GM12878 (cell line): ENCODE data around the gene CTSF. TPM values are rescaled to one million over a fixed set of nuclear protein-coding genes. Genes with fewer than 3 reads are reported as not detected.

ENCODE experiments used
- BCL11A ChIP-seq: IDR thresholded peaks from 2 replicates; pipeline ENCODE4 v1.6.1; 2011; ENCODE audit warnings: low read depth, low read length
- DPF2 ChIP-seq: fragments of 450-650 bp; IDR thresholded peaks from 2 replicates; pipeline ENCODE4 v1.6.1; 2017; ENCODE audit warnings: mild to moderate bottlenecking
- EZH2 ChIP-seq: IDR thresholded peaks from 2 replicates; pipeline ENCODE4 v1.6.1; 2012; ENCODE audit warnings: low read depth, mild to moderate bottlenecking, control low read depth, inconsistent platforms, low read length, borderline replicate concordance; ENCODE audit not compliant: control insufficient read depth
- IRF4 ChIP-seq: IDR thresholded peaks from 2 replicates; pipeline ENCODE4 v1.6.1; 2011; ENCODE audit warnings: low read depth, low read length
- RCOR1 ChIP-seq: conservative IDR thresholded peaks from 2 replicates; pipeline ENCODE4 v1.6.1; 2012; ENCODE audit warnings: low read depth, low read length, improper control_type of control experiment
- RELA ChIP-seq: fragments of 450-650 bp; IDR thresholded peaks from 2 replicates; pipeline ENCODE4 v1.8.0; 2014; ENCODE audit warnings: borderline replicate concordance; ENCODE audit not compliant: partially characterized antibody
- SREBF1 ChIP-seq: IDR thresholded peaks from 2 replicates; pipeline ENCODE4 v1.6.1; 2012; ENCODE audit warnings: mild to moderate bottlenecking, low read length
- STAT1 ChIP-seq: fragments of 450-650 bp; conservative IDR thresholded peaks from 2 replicates; pipeline ENCODE4 v1.6.1; 2014; ENCODE audit warnings: antibody characterized with exemption, mild to moderate bottlenecking
- ZNF207 ChIP-seq: fragments of 450-650 bp; IDR thresholded peaks from 2 replicates; pipeline ENCODE4 v1.6.1; 2014; ENCODE audit warnings: antibody characterized with exemption, mild to moderate bottlenecking, borderline replicate concordance
- polyA plus RNA-seq, 11 experiments: library from polyadenylated mRNA; depleted of rRNA in 4 of 11; unstranded in 6 of 11; stranded (reverse) in 5 of 11; fragments of >200 nt; fragmentation: Nextera tagmentation in 4 of 11; fragmentation: Illumina TruSeq in 1 of 11; extraction: Ambion mirVana in 4 of 11; extraction: Trizol in 1 of 11; gene quantifications; 1 replicate in 1 of 11; 2 replicates in 10 of 11; pipeline versions ENCODE4 v1.2.1 to v1.2.3, GENCODE V29; 2011 to 2016; ENCODE audit warnings: inconsistent platforms in 2 of 11, missing spikeins in 2 of 11, low read depth in 1 of 11
- total RNA-seq, 4 experiments: library from RNA; depleted of rRNA in 3 of 4; stranded (reverse); fragments of >200 nt in 3 of 4; fragmentation: Illumina TruSeq in 1 of 4; extraction: Trizol in 1 of 4; gene quantifications; 2 replicates each; pipeline versions ENCODE4 v1.2.1 to v1.2.3, GENCODE V29; 2013 to 2021
- TF ChIP-seq, protein P1 (sequence below): fragments of 450-650 bp; IDR thresholded peaks from 2 replicates; pipeline ENCODE4 v1.6.1; 2017; ENCODE audit warnings: mild to moderate bottlenecking, moderate library complexity

Gene CTSF
- total and polyA plus RNA-seq, 10 of the 15 experiments (the other 5 are each of a cell fraction or from before 2014, with no cell fraction given), result 0.11 to 0.41 (median 0.26) TPM; not detected in 4

- TF ChIP-seq RCOR1 (no peak), RELA (no peak), EZH2 (no peak), BCL11A (no peak), SREBF1 (no peak), IRF4 (no peak), DPF2 (no peak), STAT1 (no peak), ZNF207 (no peak)
- TF ChIP-seq, protein P1, sequence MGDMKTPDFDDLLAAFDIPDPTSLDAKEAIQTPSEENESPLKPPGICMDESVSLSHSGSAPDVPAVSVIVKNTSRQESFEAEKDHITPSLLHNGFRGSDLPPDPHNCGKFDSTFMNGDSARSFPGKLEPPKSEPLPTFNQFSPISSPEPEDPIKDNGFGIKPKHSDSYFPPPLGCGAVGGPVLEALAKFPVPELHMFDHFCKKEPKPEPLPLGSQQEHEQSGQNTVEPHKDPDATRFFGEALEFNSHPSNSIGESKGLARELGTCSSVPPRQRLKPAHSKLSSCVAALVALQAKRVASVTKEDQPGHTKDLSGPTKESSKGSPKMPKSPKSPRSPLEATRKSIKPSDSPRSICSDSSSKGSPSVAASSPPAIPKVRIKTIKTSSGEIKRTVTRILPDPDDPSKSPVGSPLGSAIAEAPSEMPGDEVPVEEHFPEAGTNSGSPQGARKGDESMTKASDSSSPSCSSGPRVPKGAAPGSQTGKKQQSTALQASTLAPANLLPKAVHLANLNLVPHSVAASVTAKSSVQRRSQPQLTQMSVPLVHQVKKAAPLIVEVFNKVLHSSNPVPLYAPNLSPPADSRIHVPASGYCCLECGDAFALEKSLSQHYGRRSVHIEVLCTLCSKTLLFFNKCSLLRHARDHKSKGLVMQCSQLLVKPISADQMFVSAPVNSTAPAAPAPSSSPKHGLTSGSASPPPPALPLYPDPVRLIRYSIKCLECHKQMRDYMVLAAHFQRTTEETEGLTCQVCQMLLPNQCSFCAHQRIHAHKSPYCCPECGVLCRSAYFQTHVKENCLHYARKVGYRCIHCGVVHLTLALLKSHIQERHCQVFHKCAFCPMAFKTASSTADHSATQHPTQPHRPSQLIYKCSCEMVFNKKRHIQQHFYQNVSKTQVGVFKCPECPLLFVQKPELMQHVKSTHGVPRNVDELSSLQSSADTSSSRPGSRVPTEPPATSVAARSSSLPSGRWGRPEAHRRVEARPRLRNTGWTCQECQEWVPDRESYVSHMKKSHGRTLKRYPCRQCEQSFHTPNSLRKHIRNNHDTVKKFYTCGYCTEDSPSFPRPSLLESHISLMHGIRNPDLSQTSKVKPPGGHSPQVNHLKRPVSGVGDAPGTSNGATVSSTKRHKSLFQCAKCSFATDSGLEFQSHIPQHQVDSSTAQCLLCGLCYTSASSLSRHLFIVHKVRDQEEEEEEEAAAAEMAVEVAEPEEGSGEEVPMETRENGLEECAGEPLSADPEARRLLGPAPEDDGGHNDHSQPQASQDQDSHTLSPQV, result no peak
Measured at GRCh38 chr11:66591175-66591574, 22.8 kb upstream of the CTSF start (continued).
